Breast epithelium (tissue), 3 donors: ENCODE measurements around the gene BLOC1S6.

Experiments
- CTCF ChIP-seq, 3 donors: fragments of 450-650 bp; IDR thresholded peaks; one replicate each; pipeline ENCODE4 v1.5.1; 2016 to 2017; ENCODE audit warnings: antibody characterized with exemption in 3 of 3, mild to moderate bottlenecking in 3 of 3, moderate library complexity in 3 of 3
- POLR2A ChIP-seq: fragments of 450-650 bp; IDR thresholded peaks from one replicate; pipeline ENCODE4 v1.6.1; 2016; ENCODE audit warnings: antibody characterized with exemption, mild to moderate bottlenecking, moderate library complexity
- POLR2AphosphoS5 ChIP-seq, 3 donors: sonication (generic); formaldehyde crosslinking; IDR thresholded peaks; one replicate each; pipeline ENCODE4 v1.6.1; 2017; ENCODE audit warnings: antibody characterized with exemption in 3 of 3

- no peak for TF ChIP-seq CTCF (IDR thresholded peaks at IDR 0.05)
- TF ChIP-seq POLR2AphosphoS5 (IDR thresholded peaks at IDR 0.05) = peak in 1 of 3 donors; percentile 23
- TF ChIP-seq POLR2A = no peak
Measured at GRCh38 chr15:45640616-45641015, 53.4 kb downstream of the BLOC1S6 start.
